CD4-positive, alpha-beta T cell treated with Interleukin-17A for 4 hours (primary cell): ENCODE data around the gene HOXD12.

Experiments
- DNase-seq: peaks from one replicate; pipeline ENCODE4 v3.0.0-alpha.2; 2020; ENCODE audit warnings: mixed read lengths

Gene HOXD12

GRCh38 chr2:176099728-176100546 is at the start of gene HOXD12:
Gene HOXD12 (plus strand): TSS chr2:176099795. CDS start chr2:176099802, 7 bp downstream.
- DNase-seq = no peak

- no peak for DNase-seq
Observed at GRCh38 chr2:176056406-176056805, 43.2 kb upstream of the HOXD12 start.

- no peak for DNase-seq
Observed at GRCh38 chr2:176063958-176064357, 35.6 kb upstream of the HOXD12 start.

- DNase-seq = no peak
Observed at GRCh38 chr2:176066645-176067588, 32.7 kb upstream of the HOXD12 start.

- DNase-seq = no peak
Observed at GRCh38 chr2:176067589-176068418, 31.8 kb upstream of the HOXD12 start.

- DNase-seq = no peak
Observed at GRCh38 chr2:176068419-176068832, 31.2 kb upstream of the HOXD12 start.

- no peak for DNase-seq
Observed at GRCh38 chr2:176071330-176072291, 28.0 kb upstream of the HOXD12 start.

- DNase-seq = no peak
Observed at GRCh38 chr2:176072292-176072669, 27.3 kb upstream of the HOXD12 start.

- no peak for DNase-seq
Observed at GRCh38 chr2:176072951-176073904, 26.4 kb upstream of the HOXD12 start.

GRCh38 chr2:176074919-176075425 is 24.6 kb upstream of the HOXD12 start:
- no peak for DNase-seq

- DNase-seq = no peak
Observed at GRCh38 chr2:176075481-176075880, 24.1 kb upstream of the HOXD12 start.

GRCh38 chr2:176076063-176076462 is 23.5 kb upstream of the HOXD12 start:
- no peak for DNase-seq

GRCh38 chr2:176076796-176077195 is 22.8 kb upstream of the HOXD12 start:
- DNase-seq = no peak

- DNase-seq = no peak
Observed at GRCh38 chr2:176078541-176079284, 20.9 kb upstream of the HOXD12 start.

- DNase-seq = no peak
Observed at GRCh38 chr2:176079285-176079830, 20.2 kb upstream of the HOXD12 start.

GRCh38 chr2:176079831-176080539 is 19.6 kb upstream of the HOXD12 start:
- DNase-seq = no peak

GRCh38 chr2:176080540-176081375 is 18.8 kb upstream of the HOXD12 start:
- no peak for DNase-seq
